Activated naive CD4-positive, alpha-beta T cell treated with Interleukin-2 at 50 U/mL for 16 hours (primary cell): Measurements from ENCODE around the gene GLP1R.

ENCODE experiments used
- DNase-seq: peaks from one replicate; pipeline ENCODE4 v3.0.0-alpha.2; 2020

Gene GLP1R

GRCh38 chr6:39048481-39049399, at the start of gene GLP1R:
Gene GLP1R, plus strand, starts transcription at chr6:39048781. Its CDS starts 60 bp downstream, at chr6:39048841.
- DNase-seq = no peak

- DNase-seq = no peak
These were observed 45.5 kb upstream of the GLP1R start for GRCh38 chr6:39003072-39003471.

GRCh38 chr6:39003492-39003891, 45.1 kb upstream of the GLP1R start:
- DNase-seq = no peak

- DNase-seq = no peak
These were observed 43.8 kb upstream of the GLP1R start for GRCh38 chr6:39004801-39005200.

GRCh38 chr6:39005774-39006173, 42.8 kb upstream of the GLP1R start:
- DNase-seq = no peak

GRCh38 chr6:39007575-39007974, 41.0 kb upstream of the GLP1R start:
- DNase-seq = no peak

GRCh38 chr6:39008737-39009136, 39.8 kb upstream of the GLP1R start:
- DNase-seq = no peak

GRCh38 chr6:39009476-39009875, 39.1 kb upstream of the GLP1R start:
- no peak for DNase-seq

- DNase-seq = no peak
These were observed 31.6 kb upstream of the GLP1R start for GRCh38 chr6:39016839-39017546.

- no peak for DNase-seq
These were observed 31.1 kb upstream of the GLP1R start for GRCh38 chr6:39017547-39017880.

GRCh38 chr6:39018103-39018502, 30.5 kb upstream of the GLP1R start:
- no peak for DNase-seq

- no peak for DNase-seq
These were observed 28.4 kb upstream of the GLP1R start for GRCh38 chr6:39020136-39020535.

GRCh38 chr6:39021041-39021440, 27.5 kb upstream of the GLP1R start:
- DNase-seq = no peak

GRCh38 chr6:39021779-39022178, 26.8 kb upstream of the GLP1R start:
- DNase-seq = no peak

GRCh38 chr6:39026175-39026574, 22.4 kb upstream of the GLP1R start:
- DNase-seq = no peak

- DNase-seq = peak; percentile 38
These were observed 19.2 kb upstream of the GLP1R start for GRCh38 chr6:39029156-39030011.

- no peak for DNase-seq
These were observed 12.9 kb upstream of the GLP1R start for GRCh38 chr6:39035681-39036080.

GRCh38 chr6:39037082-39037508, 11.5 kb upstream of the GLP1R start:
- no peak for DNase-seq

- no peak for DNase-seq
These were observed 10.9 kb upstream of the GLP1R start for GRCh38 chr6:39037707-39038106.

GRCh38 chr6:39040080-39040673, 8.4 kb upstream of the GLP1R start:
- no peak for DNase-seq

- no peak for DNase-seq
These were observed 7.5 kb upstream of the GLP1R start for GRCh38 chr6:39041072-39041471.

GRCh38 chr6:39043776-39044175, 4.8 kb upstream of the GLP1R start:
- no peak for DNase-seq

GRCh38 chr6:39044181-39044580, 4.4 kb upstream of the GLP1R start:
- no peak for DNase-seq
